Epidermal melanocyte (primary cell): ENCODE measurements around the gene WDR90.

ENCODE experiments used
- DNase-seq: peaks from one replicate; pipeline ENCODE4 v3.0.0; 2011; ENCODE audit warnings: low spot score; ENCODE audit not compliant: insufficient read length

WDR90 gene

GRCh38 chr16:637081-638018 is 11.8 kb upstream of the WDR90 start:
- peak; percentile 100 for DNase-seq

DNA sequence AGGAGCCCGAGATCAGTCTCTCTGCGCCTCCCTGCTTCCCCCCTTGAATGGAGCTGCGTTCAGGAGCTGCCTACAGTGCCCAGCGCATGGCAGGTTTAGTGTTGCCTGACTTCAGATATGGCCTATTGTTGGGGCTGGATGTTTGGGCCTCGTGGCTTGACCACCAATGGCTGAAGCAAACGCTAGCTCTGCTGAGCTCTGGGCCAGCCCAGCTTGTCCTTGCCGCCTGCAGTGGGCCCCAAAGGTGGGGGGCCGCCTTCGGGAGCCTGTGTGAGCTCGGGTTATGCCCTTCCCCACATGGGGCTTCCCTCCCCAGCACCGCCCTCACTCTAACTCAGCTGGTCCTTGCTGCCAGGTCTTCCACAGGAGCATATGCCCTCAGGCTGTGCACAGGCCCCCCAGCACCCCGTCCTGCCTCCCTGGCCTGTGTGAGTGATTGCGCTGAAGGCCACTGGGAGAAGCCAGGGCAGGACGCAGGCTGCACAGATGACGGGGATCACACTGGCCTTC is 11.1 kb upstream of the WDR90 start:
- no peak for DNase-seq

DNA sequence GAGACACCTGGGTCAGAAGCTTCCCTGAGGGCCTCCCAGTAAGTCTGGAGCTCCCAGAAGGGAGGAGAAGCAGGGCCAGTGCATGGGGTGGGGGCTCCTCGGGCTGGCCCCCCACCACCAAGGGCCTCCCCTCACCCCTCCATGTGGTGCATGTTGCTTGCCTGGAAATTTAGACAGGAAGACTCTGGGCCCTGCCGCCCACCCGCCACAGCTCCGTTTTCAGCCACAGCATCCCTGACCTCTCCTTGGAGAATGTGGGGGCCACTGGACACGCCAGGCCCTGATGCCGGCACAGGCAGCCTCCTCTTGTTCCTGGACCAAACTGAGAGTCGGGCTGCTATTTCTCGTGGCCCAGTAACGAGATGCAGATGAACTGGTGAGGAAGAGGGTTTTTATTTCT is 10.3 kb upstream of the WDR90 start:
- DNase-seq, result no peak

DNA sequence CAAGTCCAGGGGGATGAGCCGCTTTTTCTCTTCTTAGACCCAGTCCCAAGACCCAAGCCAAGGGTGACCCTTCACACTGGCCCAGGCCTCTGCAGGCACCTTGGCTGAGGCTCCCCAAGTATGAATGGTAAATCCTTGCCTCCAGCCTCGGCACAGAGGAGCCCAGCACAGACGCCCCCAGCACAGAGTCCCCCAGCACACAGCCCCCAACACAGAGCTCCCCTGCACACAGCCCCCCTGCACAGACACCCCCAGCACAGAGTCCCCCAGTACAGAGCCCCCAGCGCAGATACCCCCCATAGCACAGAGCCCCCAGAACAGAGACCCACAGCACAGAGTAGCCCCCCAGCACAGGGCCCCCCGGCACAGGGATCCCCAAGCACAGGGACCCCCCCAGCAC is 8.6 kb upstream of the WDR90 start:
- DNase-seq, result no peak

- peak; percentile 93 for DNase-seq
Observed at GRCh38 chr16:641326-642188, 7.6 kb upstream of the WDR90 start, which contains the start of gene MCRIP2. Gene MCRIP2, plus strand, starts transcription at chr16:641828. Its CDS starts 164 bp downstream, at chr16:641992.

DNA sequence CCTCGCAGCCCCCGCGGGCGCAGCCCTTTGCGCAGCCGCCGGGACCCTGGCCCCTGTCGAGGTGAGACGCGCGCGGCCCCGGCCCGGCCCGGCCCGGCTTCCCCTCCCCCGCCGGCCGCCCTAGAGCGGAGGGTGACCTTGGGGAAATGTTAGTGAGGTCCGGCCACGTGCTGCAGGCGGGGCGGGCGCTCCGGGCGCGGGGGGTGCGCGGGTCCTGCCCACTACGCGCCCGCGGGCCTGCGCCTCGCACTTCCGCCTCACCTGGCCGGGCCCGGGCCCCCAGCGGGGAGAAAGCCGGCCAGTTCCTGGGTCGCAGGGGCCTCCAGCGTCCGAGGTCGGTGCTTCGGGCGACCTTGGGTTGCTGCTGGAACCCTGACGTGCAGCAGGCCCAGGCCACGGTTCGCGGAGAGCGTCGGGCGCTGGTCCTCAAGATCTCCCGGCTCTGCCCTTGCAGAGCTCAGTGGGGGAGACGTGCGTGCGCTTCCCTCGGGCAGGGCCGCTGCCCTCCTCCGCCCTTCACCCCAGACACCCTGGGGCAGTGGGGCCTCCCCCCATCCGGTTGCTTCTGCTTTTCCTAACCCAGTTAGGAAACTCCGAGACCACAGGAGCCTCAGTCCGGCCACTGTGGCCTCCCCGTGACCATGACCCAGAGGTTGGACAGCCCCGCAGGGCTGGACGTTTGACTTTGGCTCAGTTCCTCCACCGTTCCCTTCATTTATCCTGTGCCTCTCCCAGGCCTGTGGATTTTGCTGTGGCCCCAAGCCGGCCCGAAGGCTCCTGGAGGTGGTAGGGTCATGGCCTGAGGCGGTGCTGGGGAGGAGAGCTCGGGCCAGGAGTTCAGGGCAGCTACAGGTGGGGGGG is 6.7 kb upstream of the WDR90 start:
- DNase-seq, result no peak

GRCh38 chr16:643050-643368 is 6.2 kb upstream of the WDR90 start:
- no peak for DNase-seq

DNA sequence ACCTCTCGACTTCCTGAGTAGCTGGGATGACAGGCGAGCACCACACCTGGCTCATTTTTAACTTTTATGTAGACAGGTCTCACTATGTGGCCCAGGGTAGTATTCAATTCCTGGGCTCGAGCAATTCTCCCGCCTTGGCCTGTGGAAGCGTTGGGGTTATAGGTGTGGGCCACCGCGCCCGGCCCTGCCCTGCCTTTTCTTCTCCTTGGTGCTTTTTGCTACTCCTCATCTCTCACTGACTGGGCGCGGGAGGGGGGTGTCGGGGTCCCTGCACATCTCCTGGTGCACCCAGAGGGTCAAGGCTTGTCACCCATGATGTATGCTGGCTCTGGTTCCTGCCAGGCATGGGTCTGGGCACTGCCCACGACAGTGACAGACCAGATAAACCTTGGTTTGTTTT is 4.6 kb upstream of the WDR90 start:
- DNase-seq, result no peak

DNA sequence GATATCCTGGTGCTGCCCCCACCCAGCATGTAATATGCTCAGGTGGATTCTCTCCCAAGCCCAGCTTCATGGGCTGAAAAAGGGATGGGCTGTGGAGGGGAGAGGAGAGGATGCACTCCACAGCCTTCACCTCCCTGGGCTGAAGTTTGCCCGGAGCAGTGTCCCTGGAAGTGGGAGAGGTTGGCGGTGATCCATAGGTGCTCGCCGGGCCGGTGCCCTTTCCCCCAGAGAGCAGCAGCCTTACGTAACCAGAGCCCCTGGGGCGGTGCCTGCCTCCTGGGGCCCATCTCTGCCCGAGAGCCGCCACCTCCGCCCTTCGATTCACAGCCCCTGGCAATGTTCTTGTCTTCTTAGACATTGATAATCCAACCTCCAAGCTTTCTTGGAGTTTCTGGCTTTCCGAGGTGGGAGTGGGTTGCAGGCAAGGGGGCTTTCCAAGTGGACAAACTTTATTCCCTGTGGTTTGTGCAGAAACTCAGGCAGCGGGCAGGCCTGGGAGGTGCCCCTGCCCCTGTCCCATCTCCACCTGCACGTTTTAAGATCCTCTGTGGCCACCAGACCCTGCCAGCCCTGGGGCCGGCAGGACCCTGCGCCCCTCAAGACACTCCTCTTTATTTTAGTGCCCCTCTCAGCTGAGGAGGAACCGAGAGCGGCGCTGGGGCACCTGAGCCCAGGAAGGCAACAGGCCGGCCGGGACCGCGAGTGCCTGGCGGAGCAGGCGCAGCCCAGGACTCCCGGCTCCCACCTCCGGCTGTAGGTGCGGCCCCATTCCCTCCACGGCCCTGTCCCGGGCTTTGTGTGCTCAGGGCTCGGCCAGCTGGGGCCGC is 3.1 kb upstream of the WDR90 start:
- DNase-seq, result no peak

GRCh38 chr16:646679-647172 is 2.4 kb upstream of the WDR90 start:
- DNase-seq, result no peak

GRCh38 chr16:647173-647902 is 1.8 kb upstream of the WDR90 start:
- no peak for DNase-seq

DNA sequence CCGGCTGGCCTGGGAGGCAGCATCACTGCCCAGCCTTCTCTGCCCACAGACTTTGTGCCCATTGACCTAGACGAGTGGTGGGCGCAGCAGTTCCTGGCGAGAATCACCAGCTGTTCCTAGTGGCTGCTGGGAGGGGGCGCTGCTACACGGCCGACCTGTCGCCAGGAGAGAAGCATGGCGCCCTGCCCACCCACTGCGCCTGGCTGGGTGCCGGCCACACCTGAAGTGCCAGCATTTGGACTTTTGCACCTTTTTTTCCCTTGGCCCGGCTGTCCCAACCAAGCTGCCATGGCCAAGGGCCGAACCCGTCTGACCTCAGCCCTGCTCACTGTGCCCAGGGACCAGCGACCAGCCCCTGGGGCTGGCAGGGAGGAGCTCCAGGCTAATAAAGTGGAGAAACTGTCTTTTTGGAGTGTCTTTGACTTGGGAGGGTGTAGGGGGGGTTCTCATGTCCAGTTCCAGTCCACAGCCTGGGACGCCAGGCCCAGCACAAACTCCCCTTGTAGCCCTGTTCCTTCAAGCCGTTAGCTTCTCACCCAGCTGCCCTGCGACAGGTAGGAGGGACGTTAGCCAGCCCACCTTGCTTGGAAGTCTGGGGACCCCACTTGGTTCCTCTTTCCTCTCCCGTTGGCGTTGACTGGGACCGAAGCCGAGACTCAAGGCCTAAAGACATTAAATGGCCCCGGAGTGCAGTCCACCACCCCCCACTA is 939 bp upstream of the WDR90 start:
- DNase-seq, result no peak

GRCh38 chr16:649631-650030 is 466 bp downstream of the WDR90 start:
- no peak for DNase-seq

- DNase-seq, result no peak
Observed at GRCh38 chr16:651844-652243, 2.7 kb downstream of the WDR90 start.

GRCh38 chr16:652454-653305 is 3.5 kb downstream of the WDR90 start:
- DNase-seq, result no peak

- DNase-seq, result no peak
Observed at GRCh38 chr16:654034-654433, 4.9 kb downstream of the WDR90 start.

- DNase-seq, result no peak
Observed at GRCh38 chr16:657487-657886, 8.3 kb downstream of the WDR90 start.
